ENCODE data around the gene SCRT2. TPM values are rescaled to one million over a fixed set of nuclear protein-coding genes. Genes with fewer than 3 reads are reported as not detected.

SCRT2 gene
- total RNA-seq, 1 experiment from 2014 or later = not detected

DNA sequence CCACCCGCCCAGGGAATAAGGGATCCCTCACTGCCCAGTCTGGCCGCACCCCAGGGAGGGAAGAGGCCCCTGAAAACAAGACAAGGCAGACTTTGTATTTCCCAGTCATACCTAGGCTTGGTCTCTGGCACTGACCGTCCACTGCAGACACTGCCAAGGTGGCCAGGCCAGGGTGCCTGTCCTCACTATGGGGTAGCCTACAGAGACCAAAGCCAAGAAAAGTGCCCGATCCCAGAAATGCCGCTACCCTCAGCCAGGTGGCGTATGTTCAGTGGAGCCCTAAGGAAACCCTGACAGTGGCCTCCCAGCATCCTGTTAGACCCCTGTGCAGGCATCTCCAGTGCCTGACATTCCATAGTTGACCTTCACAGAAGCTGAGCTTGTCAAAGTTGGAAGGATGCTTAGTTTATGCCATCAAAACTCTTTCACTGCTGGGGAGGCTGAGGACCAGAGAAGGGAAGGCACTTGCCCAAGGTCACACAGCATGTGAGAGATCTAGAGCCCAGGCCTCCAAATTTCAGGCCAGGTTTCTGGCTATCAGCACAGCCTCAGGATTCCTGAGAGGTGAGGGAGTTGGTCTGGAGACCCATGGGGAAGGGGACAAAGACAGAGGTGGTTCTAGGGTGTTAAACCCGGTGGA lies 2.5 kb downstream of the SCRT2 start:
- no peak for DNase-seq (ENCODE audit: low read depth)

- no peak for DNase-seq (ENCODE audit: low read depth)
These were observed 4.2 kb downstream of the SCRT2 start for GRCh38 chr20:671252-672030.

DNA sequence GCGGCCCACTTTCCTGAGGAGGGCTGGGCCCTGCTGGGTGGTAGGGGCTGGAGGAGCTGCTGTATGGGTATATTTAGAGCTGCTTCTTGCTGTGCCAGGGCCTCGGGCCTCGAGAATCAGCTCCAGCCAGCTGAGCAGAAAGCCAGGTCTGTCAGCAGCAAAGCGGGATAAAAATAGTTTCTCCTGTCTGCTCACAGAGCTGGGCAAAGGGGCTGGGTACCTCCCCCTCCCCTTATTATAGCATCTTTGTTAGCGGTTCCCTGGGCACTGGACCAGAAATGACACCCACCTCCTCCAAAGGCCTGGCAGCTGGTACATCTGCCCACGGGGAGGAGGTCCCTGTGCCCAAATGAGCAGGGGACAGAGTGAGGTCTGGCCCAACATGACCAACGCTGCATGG lies 6.0 kb downstream of the SCRT2 start:
- DNase-seq (ENCODE audit: low read depth) = no peak

DNA sequence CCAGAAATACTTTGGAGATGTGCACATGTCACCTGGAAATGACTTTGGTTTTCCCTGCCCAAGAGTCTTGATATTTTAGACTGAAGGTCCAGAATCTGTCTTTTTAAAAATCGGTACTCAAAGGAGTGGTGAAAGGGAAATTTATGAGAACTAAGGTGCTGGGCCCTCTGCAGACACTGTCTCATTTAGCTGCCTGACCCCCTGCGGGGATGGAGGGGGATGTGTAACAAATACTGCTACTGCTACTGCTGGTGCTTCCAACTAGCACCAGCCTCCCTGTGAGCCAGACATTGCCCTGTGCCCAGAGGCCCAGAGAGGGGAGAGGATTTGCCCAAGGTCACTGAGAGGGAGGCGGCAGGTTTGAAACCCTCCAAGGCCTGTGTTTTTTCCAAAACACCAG lies 7.0 kb downstream of the SCRT2 start:
- no peak for DNase-seq (ENCODE audit: low read depth)

DNA sequence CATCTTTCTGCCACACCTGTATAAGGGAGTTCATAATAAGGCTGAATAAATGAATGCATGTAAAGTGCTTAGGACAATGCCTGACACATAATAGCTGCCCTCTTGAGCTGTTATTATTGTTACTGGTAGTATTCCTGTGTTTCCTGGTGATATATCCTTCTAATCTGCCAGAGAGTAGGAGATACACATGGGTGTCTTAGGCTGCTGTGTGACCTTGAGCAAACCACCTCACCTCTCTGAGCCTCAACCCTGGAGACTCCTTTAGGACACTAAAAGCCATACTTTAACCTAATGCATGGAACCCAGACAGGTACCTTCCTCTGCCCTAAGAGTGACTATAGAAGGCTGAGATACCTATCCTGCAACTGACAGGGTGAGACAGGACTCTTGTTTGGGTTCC lies 7.6 kb downstream of the SCRT2 start:
- no peak for DNase-seq (ENCODE audit: low read depth)

DNA sequence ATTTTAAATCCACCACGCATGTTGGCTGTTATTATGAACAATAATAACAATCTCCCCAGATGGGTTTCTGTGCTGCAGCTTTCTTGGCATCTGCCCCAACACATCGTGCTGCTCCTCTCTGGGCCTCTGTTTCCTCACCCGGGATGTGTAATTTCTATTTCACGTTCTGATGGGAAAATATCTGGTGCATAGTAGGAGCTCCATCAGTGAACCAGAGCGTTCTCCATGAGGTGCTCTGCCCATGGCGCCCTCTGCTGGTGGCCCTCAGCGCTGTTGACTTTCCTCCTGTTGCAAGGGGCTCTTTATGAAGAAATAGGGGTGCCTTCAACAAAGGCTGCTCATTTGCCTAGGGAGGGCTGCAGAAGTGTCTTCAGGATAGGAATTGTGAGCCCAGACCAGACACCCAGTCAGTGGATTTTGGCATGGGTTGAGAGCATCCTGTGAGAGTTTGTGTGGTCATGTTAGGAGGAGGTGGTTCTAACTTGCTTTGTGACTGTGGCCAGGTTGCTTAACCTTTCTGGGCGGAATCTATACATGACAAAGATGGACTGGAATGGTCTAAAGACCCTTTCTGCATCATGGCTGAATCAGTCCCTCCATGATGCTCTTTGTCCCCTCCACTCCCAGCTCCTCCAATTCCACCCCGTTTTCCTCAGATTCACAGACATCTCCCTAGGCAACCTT lies 8.1 kb downstream of the SCRT2 start:
- DNase-seq (ENCODE audit: low read depth) = peak; percentile 42

DNA sequence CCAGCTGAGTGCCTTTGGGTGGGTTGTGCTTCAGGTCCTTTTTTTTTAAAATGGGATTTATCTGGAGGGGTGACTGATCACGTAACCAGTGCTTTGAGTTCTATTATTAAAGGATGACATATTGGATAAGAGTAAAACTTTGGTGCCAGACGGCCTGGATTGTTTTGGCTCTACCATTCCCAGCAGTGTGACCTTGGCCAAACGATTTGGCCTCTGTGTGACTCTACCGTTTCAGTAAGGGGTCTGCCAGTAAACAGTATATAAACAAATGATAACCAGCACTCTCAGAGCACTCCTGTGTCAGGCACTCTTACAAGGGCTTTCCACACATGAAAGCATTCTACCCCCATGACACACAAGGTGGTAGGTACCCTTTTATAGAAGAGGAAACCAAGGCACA lies 8.7 kb downstream of the SCRT2 start:
- DNase-seq (ENCODE audit: low read depth) = no peak

DNA sequence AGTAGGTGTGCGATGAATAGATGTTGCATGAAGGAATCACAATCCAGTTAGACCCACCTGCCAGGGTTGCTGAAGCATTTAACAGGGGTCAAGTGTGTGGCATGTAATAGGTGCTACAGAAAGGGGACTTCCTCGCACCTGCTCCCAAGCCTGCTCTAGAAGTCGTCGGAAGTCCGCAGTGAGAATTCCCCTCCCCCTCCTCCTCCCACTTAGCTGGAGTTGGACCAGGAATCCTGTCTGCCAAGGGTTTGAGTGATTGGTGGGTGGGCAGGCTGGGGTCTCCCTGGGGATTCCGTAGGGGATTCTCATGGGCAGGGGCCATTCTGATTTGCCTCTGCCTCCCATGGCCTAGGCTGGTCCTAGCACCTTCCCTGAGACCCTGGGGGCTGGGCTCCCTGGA lies 10.3 kb downstream of the SCRT2 start:
- DNase-seq (ENCODE audit: low read depth) = no peak

GRCh38 chr20:664576-664975 lies 11.0 kb downstream of the SCRT2 start:
- DNase-seq (ENCODE audit: low read depth) = no peak

DNA sequence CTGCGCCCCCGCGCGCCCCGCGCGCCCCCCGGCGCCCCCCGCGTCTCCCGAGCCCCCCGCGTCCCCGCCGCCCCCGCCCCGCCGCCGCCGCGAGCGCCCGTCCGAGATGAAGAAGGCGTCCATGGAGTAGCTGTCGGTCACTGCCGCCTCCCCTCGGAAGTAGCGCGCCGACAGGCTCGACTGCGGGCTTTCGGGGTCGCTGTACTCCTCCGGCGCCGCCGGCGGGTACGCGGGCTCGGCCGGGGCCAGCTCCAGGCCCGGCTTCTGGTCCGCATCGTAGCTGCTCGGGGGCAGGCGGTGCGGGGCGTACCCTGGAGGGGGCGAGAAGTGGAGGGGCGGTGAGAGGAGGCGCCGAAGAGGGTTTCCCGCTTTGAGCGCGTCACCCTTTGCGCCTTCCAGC lies 11.5 kb downstream of the SCRT2 start:
- DNase-seq (ENCODE audit: low read depth) = no peak

DNA sequence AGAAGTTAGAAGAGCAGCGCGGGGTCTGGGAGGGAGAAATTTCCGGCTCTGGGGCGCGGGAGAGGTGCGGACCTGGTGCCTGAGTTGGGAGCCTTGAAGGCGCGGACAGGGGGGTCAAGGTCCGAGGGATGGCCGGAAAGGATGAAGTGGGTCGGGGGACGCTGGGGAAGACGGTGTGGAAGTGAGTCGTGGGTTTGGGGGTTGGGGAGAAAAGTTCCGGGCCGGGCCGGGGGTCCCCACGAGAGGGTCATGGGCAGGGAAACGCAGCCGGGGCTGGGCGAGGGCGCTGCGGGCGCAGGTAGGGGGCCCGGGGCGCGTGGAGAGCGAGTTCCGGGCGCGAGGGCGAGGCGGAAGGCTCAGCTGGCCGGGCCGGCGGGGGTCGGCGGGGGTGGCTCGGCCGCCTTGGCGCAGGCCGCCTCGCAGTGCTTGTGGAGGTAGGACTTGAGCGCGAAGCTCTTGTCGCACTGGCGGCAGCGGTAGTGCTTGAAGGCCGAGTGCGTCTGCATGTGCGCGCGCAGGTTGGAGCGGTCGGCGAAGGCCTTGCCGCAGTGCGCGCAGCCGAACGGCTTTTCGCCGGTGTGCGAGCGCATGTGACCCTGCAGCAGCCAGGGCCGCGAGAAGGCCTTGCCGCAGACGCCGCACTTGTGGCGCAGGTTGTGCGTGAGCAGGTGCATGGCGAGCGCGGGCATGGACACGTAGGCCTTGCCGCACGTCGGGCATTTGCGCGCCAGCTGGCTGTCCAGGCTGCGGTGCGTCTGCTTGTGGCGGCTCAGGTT lies 12.1 kb downstream of the SCRT2 start:
- DNase-seq (ENCODE audit: low read depth) = no peak

- no peak for DNase-seq (ENCODE audit: low read depth)
These were observed 13.1 kb downstream of the SCRT2 start for GRCh38 chr20:662277-663192.

DNA sequence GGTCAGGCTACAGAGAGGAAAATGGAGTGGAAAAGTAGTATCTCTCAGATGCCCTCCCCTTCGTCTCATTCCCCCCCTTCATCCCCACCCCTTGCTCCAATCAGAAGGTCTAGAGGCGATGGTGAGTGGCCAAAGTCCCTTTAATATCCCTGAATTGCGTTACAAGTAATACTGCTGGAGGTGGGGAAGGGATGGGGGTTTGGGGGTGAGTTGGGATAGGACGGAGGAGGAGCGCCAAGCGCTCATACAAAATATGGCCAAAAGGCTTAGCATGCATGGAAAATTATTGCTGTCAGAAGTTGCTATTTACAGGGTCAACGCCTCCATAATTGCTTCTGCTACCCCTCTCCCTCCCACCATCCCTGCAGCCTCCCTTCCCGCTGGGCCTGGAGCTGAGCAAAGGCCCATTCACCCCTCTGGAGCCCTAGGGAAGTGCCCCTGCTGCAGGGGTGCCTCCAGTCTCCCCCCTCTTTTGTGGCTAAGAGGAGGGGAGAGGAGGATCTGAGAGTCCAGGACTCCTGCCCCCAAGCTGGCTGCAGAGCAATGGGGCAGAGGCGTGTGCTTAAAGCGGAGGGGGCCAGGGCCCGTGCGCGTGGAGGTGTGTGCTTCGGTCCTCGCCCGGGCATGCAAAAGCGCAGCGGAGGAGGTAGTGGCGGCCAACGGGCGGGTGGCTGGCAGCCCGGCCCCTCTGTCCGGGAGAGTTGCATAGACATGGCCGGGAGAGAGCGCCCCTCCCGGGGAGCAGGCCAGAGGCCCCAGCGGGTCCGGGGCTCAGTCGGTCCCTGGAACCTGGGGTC lies 13.9 kb downstream of the SCRT2 start:
- no peak for DNase-seq (ENCODE audit: low read depth)

- no peak for DNase-seq (ENCODE audit: low read depth)
These were observed 16.8 kb downstream of the SCRT2 start for GRCh38 chr20:658731-659291.

GRCh38 chr20:658202-658601 lies 17.4 kb downstream of the SCRT2 start:
- no peak for DNase-seq (ENCODE audit: low read depth)

DNA sequence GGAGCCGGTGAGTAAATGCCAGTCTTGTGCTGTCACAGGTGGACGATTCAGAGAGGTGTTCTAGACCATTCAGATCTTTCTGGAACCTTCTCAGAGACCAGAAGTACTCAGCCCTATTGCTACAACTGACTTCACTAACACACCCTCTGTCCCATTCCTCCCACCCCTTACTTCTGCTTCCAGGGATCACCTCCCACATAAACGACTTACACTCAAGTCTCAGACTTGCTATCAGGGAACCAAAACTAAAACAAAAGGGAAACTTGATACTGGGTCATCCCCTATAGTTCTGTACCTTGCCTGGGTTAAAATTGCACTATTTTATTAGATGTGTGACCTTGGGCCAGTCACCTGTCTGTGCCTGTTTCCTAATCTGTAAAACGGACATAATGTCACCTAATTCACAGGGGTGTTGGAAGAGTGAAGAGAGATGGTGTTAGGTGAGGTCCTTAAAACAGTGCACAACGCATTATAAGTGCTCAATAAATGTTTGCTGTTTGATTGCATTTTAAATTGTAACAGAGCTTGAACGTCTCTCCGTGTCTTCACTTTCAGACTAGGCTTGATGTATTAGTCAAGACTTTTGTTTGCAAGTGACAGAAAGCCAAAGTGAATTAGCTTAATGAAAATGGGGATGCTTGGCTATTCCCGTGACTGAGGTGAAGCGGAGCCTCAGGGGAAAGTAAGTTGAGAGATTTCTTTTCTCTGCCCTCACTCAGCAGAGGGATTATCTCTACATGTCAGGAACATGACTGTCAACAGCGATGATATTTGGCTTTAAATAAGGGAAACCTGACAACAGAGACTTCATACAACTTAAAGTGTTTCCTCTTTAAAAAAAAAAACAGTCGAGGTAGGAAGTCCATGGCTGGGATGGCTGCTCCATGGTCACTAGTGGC lies 19.6 kb downstream of the SCRT2 start:
- DNase-seq (ENCODE audit: low read depth) = no peak

GRCh38 chr20:654417-654750 lies 21.2 kb downstream of the SCRT2 start:
- DNase-seq (ENCODE audit: low read depth) = no peak

GRCh38 chr20:653590-654416 lies 21.8 kb downstream of the SCRT2 start:
- DNase-seq (ENCODE audit: low read depth) = no peak

Measured in M059J (cell line).